ENCODE data around the gene MTMR2.
"Not testable (repeated sequence)": the region's sequence is repeated elsewhere in the genome, so short reads cannot be mapped to it uniquely, and the experiment has no call there.

The MTMR2 gene

DNA sequence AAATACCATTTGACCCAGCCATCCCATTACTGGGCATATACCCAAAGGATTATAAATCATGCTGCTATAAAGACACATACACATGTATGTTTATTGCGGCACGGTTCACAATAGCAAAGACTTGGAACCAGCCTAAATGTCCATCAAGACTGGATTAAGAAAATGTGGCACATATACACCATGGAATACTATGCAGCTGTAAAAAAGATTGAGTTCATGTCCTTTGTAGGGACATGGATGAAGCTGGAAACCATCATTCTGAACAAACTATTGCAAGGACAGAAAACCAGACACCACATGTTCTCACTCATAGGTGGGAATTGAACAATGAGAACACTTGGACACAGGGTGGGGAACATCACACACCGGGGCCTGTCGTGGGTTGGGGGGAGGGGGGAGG lies 112.9 kb downstream of the MTMR2 start:
- not testable (repeated sequence) for DNase-seq (ENCODE audit: low spot score)

DNA sequence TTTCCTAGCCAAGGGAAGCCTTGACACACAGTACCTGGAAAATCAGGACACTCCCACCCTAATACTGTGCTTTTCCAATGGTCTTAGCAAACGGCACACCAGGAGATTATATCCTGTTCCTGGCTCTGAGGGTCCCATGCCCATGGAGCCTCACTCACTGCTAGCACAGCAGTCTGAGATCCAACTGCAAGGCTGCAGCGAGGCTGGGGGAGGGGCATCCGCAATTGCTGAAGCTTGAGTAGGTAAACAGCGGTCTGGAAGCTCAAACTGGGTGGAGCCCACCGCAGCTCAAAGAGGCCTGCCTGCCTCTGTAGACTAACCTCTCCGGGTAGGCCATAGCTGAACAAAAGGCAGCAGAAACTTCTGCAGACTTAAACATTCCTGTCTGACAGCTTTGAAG lies 117.4 kb downstream of the MTMR2 start:
- DNase-seq (ENCODE audit: low spot score), result not testable (repeated sequence)

GRCh38 chr11:95805869-95806268 lies 118.0 kb downstream of the MTMR2 start:
- DNase-seq (ENCODE audit: low spot score), result no peak

GRCh38 chr11:95803973-95804372 lies 119.9 kb downstream of the MTMR2 start:
- DNase-seq (ENCODE audit: low spot score), result no peak

DNA sequence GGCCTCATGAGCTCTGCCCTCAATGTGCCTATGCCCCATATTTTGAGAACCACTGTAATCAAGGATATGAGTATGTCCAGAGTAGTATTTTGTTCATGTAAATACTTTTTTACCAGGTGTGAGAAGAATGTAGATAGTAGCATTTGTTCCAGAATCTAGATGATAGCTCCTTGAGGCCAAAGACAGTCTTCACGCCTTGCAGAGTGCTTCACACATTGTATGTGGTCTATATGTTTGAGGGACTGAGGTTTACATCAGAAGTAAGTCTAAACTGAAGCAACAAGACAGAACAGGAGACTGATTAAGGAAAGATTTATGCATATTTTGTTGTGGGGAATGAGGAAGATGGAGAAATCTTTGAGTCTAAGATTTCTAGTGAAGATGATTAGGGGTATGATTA lies 121.1 kb downstream of the MTMR2 start:
- DNase-seq (ENCODE audit: low spot score), result no peak

- no peak for DNase-seq (ENCODE audit: low spot score)
Measured at GRCh38 chr11:95800438-95800837, 123.5 kb downstream of the MTMR2 start.

- DNase-seq (ENCODE audit: low spot score), result no peak
Measured at GRCh38 chr11:95799546-95799945, 124.4 kb downstream of the MTMR2 start.

- DNase-seq (ENCODE audit: low spot score), result no peak
Measured at GRCh38 chr11:95796501-95796900, 127.4 kb downstream of the MTMR2 start.

DNA sequence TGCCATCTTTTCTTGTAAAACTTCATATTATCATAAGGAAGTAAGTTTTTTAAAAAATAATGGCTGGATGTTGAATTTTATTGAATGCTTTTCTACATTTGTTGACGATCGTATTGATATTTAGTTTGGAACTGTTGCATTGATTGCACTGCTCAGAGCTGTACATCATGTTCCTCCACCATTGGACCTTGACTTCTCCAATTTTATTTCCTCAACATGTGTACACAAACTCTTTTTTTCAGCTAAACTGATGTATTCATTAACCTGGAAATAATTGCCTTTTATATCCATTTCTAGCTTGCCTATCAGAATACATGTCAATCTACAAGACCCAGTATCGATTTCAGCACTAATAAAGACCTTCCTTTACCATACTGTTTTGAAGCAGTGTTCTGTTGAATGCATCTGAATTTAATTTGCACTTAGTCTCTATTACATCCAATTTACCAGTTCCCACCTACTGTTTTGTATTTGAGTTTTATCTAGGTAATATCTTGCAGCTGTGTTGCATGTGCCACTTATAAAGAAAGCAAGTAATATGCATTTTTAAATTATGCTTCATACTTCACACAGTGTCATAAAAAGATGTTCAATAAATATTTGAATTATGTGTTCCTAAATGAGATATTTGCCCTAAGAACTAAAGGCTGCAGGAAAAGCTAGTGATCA lies 128.1 kb downstream of the MTMR2 start:
- no peak for DNase-seq (ENCODE audit: low spot score)

DNA sequence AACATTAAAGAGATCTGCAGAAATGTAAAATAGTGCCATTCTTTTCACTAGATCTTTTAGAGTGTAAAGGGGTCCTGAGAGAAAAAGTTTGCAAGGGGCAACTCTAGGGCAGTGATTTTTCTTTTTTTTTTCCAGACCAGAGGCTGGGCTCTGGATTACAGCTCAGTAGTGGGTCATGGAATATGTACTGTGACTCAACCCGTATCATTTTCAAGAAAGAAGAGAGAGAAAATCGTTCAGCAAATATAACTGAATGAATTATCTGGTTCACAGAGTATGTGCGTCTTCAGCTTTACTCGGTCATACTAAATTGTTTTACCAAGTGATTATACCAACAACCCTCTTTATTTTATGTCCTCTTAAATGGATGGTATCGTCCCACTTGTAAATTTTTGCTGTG lies 129.8 kb downstream of the MTMR2 start:
- no peak for DNase-seq (ENCODE audit: low spot score)

- DNase-seq (ENCODE audit: low spot score), result no peak
Measured at GRCh38 chr11:95793116-95793515, 130.8 kb downstream of the MTMR2 start.

DNA sequence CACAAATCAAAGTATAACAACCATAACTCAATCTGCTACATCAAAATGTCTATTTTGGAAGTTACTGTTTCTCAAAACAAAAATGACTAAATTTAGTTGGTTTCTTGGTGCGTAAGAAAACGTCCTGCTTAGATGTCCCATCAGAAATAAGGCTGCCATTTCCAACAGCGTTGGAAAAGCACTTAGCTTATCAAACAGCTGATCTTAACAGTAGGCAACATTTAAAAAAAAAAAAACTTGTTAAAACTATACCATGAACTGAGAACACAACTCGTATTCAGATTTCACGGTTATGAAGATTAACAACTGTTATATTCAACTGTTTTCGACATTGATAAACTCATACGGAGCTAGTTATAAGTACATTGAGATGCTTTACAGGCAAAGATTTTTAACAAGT lies 131.2 kb downstream of the MTMR2 start:
- DNase-seq (ENCODE audit: low spot score), result no peak

GRCh38 chr11:95792200-95792599 lies 131.7 kb downstream of the MTMR2 start:
- DNase-seq (ENCODE audit: low spot score), result no peak

DNA sequence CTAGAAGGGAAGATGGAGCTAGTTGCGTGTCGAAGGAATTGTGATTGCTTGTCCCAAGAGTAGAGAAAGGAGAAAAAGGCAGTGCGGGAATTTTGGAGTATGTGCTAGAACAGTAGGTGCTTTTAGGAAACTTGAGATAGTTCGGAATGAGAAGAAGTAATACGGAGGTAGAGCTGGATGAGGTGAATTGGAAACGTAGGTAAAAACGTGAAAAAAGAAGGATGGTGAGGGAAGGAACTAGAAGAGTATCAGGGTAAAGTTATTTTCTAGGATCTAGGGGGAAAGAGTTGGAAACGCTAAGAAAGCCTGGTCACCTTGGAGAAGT lies 132.2 kb downstream of the MTMR2 start:
- DNase-seq (ENCODE audit: low spot score), result no peak

DNA sequence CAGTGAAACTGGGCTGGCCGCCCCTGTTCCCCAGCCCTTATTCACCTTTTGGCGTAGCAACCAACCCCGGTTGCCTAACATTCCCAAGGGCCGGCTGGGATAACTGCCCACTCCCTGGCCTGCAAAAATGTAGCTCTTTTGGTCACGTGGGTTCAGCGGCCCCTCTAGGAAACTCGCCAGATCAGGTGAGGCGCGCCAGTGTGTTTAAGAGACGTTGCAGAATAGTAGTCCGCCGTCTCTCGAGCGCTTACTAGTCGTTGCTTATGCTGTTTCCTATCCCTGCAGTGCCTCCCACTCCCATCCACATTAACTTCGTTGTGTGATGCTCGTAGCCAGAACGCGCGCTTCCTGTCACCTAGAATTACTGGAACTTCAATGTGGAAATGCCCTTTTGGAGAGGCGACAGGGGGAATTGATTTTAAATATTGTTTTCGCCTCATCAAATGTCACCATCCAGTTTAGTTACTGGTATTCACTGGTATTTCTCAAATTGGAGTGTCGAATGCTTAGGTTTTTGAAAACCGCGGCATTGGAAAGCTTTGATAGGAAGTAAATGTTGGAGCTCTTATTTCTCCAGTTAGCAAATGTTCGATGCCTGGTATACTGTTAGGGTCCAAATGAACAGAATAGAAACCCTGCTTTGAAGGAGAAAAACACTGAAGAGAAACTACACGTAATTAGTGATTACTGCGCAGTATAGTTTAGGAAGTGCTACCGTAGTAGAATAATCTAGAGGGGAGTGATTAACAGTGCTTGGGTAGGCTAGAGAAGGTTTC lies 132.8 kb downstream of the MTMR2 start:
- DNase-seq (ENCODE audit: low spot score), result peak; percentile 63

- DNase-seq (ENCODE audit: low spot score), result peak; percentile 97
Measured at GRCh38 chr11:95790123-95790932, 133.6 kb downstream of the MTMR2 start, which contains the start of gene CEP57. Gene CEP57, plus strand, starts transcription at chr11:95790498. Its CDS starts 201 bp downstream, at chr11:95790699.

- peak; percentile 99 for DNase-seq (ENCODE audit: low spot score)
Measured at GRCh38 chr11:95789506-95790122, 134.3 kb downstream of the MTMR2 start, which contains the start of gene FAM76B. Gene FAM76B, minus strand, starts transcription at chr11:95789782. Its CDS starts 304 bp downstream, at chr11:95789478.

DNA sequence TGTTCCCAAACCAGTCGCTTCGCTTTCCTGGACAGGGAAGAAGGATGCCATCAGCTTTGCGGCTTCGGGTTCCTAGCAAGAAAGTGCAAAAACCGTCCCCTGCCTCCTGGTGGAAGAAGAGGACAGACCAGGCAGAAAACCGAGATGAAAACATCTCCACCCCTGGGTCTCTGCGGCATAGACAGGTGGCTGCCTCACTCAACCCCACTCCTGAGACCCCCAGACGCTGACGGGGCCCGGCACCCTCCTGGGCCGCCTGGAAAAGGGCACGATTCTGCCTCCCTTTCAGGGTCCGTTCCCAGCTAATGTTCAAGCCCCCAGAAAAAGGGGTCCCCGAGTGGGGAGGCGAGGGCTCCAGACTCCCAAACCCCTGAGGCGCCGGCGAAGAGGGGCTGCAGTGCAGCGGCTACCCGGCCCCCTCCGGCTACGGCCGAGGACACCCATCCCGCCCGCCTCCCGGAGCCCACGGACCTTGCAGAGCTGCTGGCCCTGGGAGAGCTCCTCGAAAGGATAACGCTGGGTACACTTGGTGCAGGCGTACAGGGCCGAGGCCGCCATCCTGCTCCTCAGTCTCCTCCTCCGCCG lies 134.9 kb downstream of the MTMR2 start:
- DNase-seq (ENCODE audit: low spot score), result no peak

Data from kidney tubule cell (primary cell).